Aorta (tissue), 5 donors: Measurements from ENCODE around the gene SPINK7. TPM values are rescaled to one million over a fixed set of nuclear protein-coding genes. Genes with fewer than 3 reads are reported as not detected.
"Not testable (repeated sequence)": the region's sequence is repeated elsewhere in the genome, so short reads cannot be mapped to it uniquely, and the experiment has no call there.

Experiments
- ATAC-seq: fragments of 200-7000 bp; cut with Tn5 transposase; one replicate; pipeline ENCODE4 v1.9.1; 2022; ENCODE audit warnings: moderate library complexity; ENCODE audit not compliant: low FRiP score
- DNase-seq, 2 donors: peaks; one replicate each; pipeline ENCODE4 v3.0.0-alpha.2; 2020
- H3K27ac ChIP-seq, 2 donors: one replicate each; pipeline ENCODE4 v1.5.1; 2013; ENCODE audit warnings: low read length in 2 of 2, mild to moderate bottlenecking in 2 of 2, moderate library complexity in 2 of 2, control low read depth in 1 of 2, inconsistent platforms in 1 of 2, low read depth in 1 of 2
- H3K27me3 ChIP-seq, 2 donors: one replicate each; pipeline ENCODE4 v1.6.1; 2013; ENCODE audit warnings: control low read depth in 1 of 2, low read length in 1 of 2, mild to moderate bottlenecking in 1 of 2, moderate library complexity in 1 of 2; ENCODE audit not compliant: insufficient read depth in 2 of 2, control insufficient read depth in 1 of 2
- H3K36me3 ChIP-seq, 2 donors: one replicate each; pipeline ENCODE4 v1.6.1; 2013; ENCODE audit warnings: control low read depth in 1 of 2, low read length in 1 of 2, mild to moderate bottlenecking in 1 of 2; ENCODE audit not compliant: insufficient read depth in 2 of 2, control insufficient read depth in 1 of 2
- H3K4me1 ChIP-seq, 2 donors: one replicate each; pipeline ENCODE4 v1.6.1; 2013; ENCODE audit warnings: low read length in 2 of 2, control low read depth in 1 of 2, mild to moderate bottlenecking in 1 of 2, moderate library complexity in 1 of 2; ENCODE audit not compliant: insufficient read depth in 2 of 2, control insufficient read depth in 1 of 2
- H3K4me3 ChIP-seq, 2 donors: one replicate each; pipeline ENCODE4 v1.5.1; 2013; ENCODE audit warnings: low read length in 2 of 2, control low read depth in 1 of 2, mild to moderate bottlenecking in 1 of 2
- H3K9me3 ChIP-seq: one replicate; pipeline ENCODE4 v1.6.1; 2013; ENCODE audit warnings: mild to moderate bottlenecking, low read length; ENCODE audit not compliant: control insufficient read depth
- WGBS, 2 donors: extraction: QIAGEN DNeasy Blood & Tissue Kit; methylation state at CpG; one replicate each; pipeline ENCODE4 v1.1.7; 2013; 5-methylcytosine and 5-hydroxymethylcytosine counted together
- intact Hi-C, 2 donors: fragments of 100-400 bp; cut with DNase I; formaldehyde crosslinking; loops; one replicate each; pipeline versions ENCODE4 v1.14.2 to v1.15.0; 2022
- polyA plus RNA-seq, 2 donors: library from polyadenylated mRNA; stranded (reverse); fragments of 200-250 nt; gene quantifications; one replicate each; pipeline ENCODE4 v1.2.3, GENCODE V29; 2013
- total RNA-seq, 2 donors: library from RNA; stranded (reverse); fragmentation: NEBNext Ultra II Directional; extraction: Animal tissue kit (Norgen Biotek cat#: 25700); gene quantifications; one replicate each; pipeline ENCODE4 v1.2.1, GENCODE V29; 2021
- donor health status: healthy with polysubstance abuse.
- donor health status: Bipolar disorder and iron deficiency.
- donor health status: DM: no; HTN: no; CAD: no.
- donor health status: DM: no; HTN: no; CAD: no.
- donor health status: DM: yes; HTN: yes; CAD: no.

The SPINK7 gene
- total and polyA plus RNA-seq, 4 donors = 1.6 TPM; not detected in 3

- WGBS, 2 donors = 80% methylated on average over 3 of the region's 3 CpGs
- DNase-seq = no peak
- no peak for ATAC-seq
- H3K9me3 ChIP-seq = peaks cover 1% of the 10 kb centered on the region
- no peaks in the 10 kb centered on the region for H3K27me3 ChIP-seq
- H3K4me1 ChIP-seq = no peaks in the 10 kb centered on the region
- intact Hi-C loops = no loop called here
- no peak overlapping the region for H3K27ac ChIP-seq
- H3K36me3 ChIP-seq = peaks cover 0 to 1% of the 10 kb centered on the region in 2 donors
- no peak overlapping the region for H3K4me3 ChIP-seq
Measured at GRCh38 chr5:148309019-148309418, 3.2 kb upstream of the SPINK7 start.

- no peak overlapping the region for H3K27ac ChIP-seq
- intact Hi-C loops = no loop called here
- no peaks in the 10 kb centered on the region for H3K4me1 ChIP-seq
- ATAC-seq (no peak), DNase-seq (no peak)
- H3K27me3 ChIP-seq = no peaks in the 10 kb centered on the region
- no peak overlapping the region for H3K4me3 ChIP-seq
- H3K36me3 ChIP-seq = peaks cover 0 to 1% of the 10 kb centered on the region in 2 donors
- H3K9me3 ChIP-seq = peaks cover 1% of the 10 kb centered on the region
Measured at GRCh38 chr5:148309746-148310145, 2.5 kb upstream of the SPINK7 start.

GRCh38 chr5:148311484-148311883 lies 739 bp upstream of the SPINK7 start:
- no peaks in the 10 kb centered on the region for H3K27me3 ChIP-seq
- intact Hi-C loops = no loop called here

GRCh38 chr5:148314187-148314586 lies 2.0 kb downstream of the SPINK7 start:
- 87 to 98% methylated on average over 2 of the region's 2 CpGs for WGBS, 2 donors
- ATAC-seq (no peak), DNase-seq (no peak)
- intact Hi-C loops = no loop called here
- H3K36me3 ChIP-seq = no peaks in the 10 kb centered on the region
- no peaks in the 10 kb centered on the region for H3K27me3 ChIP-seq
- H3K27ac ChIP-seq = no peak overlapping the region
- H3K4me1 ChIP-seq = peaks cover 0 to 1% of the 10 kb centered on the region in 2 donors
- H3K9me3 ChIP-seq = peaks cover 2% of the 10 kb centered on the region
- no peak overlapping the region for H3K4me3 ChIP-seq

More at GRCh38 chr5:148311484-148311883, 739 bp upstream of the SPINK7 start:
- H3K27ac ChIP-seq = no peak overlapping the region
- peaks cover 0 to 1% of the 10 kb centered on the region in 2 donors for H3K4me1 ChIP-seq
- DNase-seq = no peak
- no peak for ATAC-seq
- 79 to 80% methylated on average over 3 of the region's 3 CpGs for WGBS, 2 donors
- peaks cover 1% of the 10 kb centered on the region for H3K9me3 ChIP-seq
- no peak overlapping the region for H3K4me3 ChIP-seq
- no peaks in the 10 kb centered on the region for H3K36me3 ChIP-seq

GRCh38 chr5:148314731-148315130 lies 2.5 kb downstream of the SPINK7 start:
- DNase-seq (no peak), ATAC-seq (no peak)
- WGBS, 2 donors = 35 to 37% methylated on average over 4 of the region's 4 CpGs
- Histone ChIP-seq H3K4me3 (no peak overlapping the region), H3K27ac (no peak overlapping the region), H3K36me3 (no peaks in the 10 kb centered on the region), H3K4me1 (peaks cover 0 to 1% of the 10 kb centered on the region in 2 donors), H3K27me3 (no peaks in the 10 kb centered on the region), H3K9me3 (peaks cover 2% of the 10 kb centered on the region)
- intact Hi-C loops = no loop called here

GRCh38 chr5:148320011-148320963 lies 8.1 kb downstream of the SPINK7 start:
- H3K27ac ChIP-seq, ATAC-seq, DNase-seq, H3K4me3 ChIP-seq, H3K9me3 ChIP-seq, H3K36me3 ChIP-seq, H3K27me3 ChIP-seq, intact Hi-C loops, H3K4me1 ChIP-seq: not testable (repeated sequence)
- 15 to 62% methylated on average over 37 to 42 of the region's 42 CpGs for WGBS, 2 donors

DNA sequence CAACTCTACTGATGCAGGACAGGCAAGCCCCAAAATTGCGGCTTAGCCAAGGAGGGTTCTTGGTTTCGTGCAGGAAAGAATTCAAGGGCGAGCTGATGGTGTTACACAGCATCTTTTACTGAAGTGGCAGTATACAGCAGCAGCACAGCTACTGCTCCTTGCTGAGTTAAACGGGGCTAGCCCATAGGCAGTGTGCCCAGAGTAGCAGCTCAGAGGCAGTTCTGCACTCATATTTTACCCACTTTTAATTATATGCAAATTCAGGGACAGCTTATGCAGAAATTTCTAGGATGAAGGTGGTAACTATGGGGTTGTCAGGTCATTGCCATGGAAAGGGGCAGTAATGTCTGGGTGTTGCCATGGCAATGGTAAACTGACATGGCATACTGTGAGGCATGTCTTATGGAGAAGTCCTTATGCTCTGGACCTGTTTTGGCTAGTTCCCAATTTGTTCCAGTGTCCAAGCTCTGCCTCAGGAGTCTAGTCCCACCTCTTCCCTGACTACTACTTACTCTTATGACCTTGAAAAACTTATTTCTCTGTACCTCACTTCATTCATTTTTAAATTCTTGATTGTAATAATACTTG lies 21.1 kb downstream of the SPINK7 start:
- H3K4me1 ChIP-seq = no peaks in the 10 kb centered on the region
- H3K4me3 ChIP-seq = no peak overlapping the region
- intact Hi-C loops = no loop called here
- peaks cover 3% of the 10 kb centered on the region for H3K9me3 ChIP-seq
- no peaks in the 10 kb centered on the region for H3K27me3 ChIP-seq
- no peak for DNase-seq
- no peaks in the 10 kb centered on the region for H3K36me3 ChIP-seq
- no peak for ATAC-seq
- 84 to 90% methylated on average over 4 of the region's 4 CpGs for WGBS, 2 donors
- H3K27ac ChIP-seq = no peak overlapping the region

GRCh38 chr5:148335259-148335658 lies 23.0 kb downstream of the SPINK7 start, which contains the start of gene SPINK9:
Gene SPINK9, plus strand, starts transcription at chr5:148335559. Its CDS starts 55 bp downstream, at chr5:148335614.
- no peak within 1 kb of the TSS for H3K4me3 ChIP-seq
- no peaks in the 10 kb centered on the region for H3K36me3 ChIP-seq
- intact Hi-C loops = no loop called here
- 94% methylated on average over 3 of the region's 3 CpGs for WGBS, 2 donors
- DNase-seq (no peak), ATAC-seq (no peak)
- H3K9me3 ChIP-seq = peaks cover 3% of the 10 kb centered on the region
- no peaks in the 10 kb centered on the region for H3K4me1 ChIP-seq
- H3K27me3 ChIP-seq = no peaks in the 10 kb centered on the region
- no peak within 1 kb of the TSS for H3K27ac ChIP-seq
